ENCODE results near the gene IMMP1L.

DNA sequence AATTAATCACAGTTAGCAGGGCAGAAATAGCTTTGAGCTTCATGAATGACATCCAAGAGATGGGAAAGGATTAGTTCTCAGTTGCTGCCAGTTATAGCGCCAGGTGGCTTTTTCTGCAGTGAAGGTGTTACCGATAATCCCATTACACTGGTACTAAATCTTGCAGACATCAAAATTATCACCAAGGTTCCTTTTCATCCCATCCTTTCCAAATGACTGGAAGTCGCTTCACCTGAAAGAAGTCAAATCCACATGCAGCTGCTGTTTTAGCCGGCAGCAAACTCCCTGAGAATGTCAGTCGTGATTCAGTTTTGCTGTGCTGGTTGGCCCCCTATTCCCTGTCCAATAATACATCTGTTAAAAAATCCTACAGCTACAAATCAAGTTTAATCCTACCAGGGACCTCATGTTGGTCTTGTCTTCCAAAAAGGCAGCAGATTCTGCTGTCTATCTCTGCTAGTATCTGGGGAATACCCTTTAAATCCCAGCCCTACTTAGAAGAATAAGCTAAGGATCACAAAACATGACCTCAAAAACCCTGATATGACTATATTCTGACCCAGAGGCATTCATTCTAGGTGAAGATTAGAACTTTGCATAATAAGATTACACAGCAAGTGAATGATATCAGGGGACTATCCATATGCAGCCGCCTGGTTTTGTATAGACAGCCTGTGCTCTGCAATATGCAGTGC lies 31.7 kb downstream of the IMMP1L start:
- TF ChIP-seq GLIS3 (CRISPR knock-in tag; IDR thresholded peaks at IDR 0.05): no peak
- TF ChIP-seq, protein P1, sequence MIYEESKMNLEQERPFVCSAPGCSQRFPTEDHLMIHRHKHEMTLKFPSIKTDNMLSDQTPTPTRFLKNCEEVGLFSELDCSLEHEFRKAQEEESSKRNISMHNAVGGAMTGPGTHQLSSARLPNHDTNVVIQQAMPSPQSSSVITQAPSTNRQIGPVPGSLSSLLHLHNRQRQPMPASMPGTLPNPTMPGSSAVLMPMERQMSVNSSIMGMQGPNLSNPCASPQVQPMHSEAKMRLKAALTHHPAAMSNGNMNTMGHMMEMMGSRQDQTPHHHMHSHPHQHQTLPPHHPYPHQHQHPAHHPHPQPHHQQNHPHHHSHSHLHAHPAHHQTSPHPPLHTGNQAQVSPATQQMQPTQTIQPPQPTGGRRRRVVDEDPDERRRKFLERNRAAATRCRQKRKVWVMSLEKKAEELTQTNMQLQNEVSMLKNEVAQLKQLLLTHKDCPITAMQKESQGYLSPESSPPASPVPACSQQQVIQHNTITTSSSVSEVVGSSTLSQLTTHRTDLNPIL (CRISPR knock-in tag; IDR thresholded peaks at IDR 0.05; ENCODE audit: low read depth): no peak
- TF ChIP-seq ARNTL (CRISPR knock-in tag; IDR thresholded peaks at IDR 0.05; ENCODE audit: borderline replicate concordance, low read depth): no peak
- TF ChIP-seq, protein P2, sequence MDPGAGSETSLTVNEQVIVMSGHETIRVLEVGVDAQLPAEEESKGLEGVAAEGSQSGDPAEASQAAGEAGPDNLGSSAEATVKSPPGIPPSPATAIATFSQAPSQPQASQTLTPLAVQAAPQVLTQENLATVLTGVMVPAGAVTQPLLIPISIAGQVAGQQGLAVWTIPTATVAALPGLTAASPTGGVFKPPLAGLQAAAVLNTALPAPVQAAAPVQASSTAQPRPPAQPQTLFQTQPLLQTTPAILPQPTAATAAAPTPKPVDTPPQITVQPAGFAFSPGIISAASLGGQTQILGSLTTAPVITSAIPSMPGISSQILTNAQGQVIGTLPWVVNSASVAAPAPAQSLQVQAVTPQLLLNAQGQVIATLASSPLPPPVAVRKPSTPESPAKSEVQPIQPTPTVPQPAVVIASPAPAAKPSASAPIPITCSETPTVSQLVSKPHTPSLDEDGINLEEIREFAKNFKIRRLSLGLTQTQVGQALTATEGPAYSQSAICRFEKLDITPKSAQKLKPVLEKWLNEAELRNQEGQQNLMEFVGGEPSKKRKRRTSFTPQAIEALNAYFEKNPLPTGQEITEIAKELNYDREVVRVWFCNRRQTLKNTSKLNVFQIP (CRISPR knock-in tag; IDR thresholded peaks at IDR 0.05; ENCODE audit: borderline replicate concordance, low read depth): no peak
- no peak for TF ChIP-seq RARB (CRISPR knock-in tag; IDR thresholded peaks at IDR 0.05)
